ENCODE data around the gene PCYOX1L. TPM values are rescaled to one million over a fixed set of nuclear protein-coding genes. Genes with fewer than 3 reads are reported as not detected.

The PCYOX1L gene
- polyA plus RNA-seq, 3 donors: 9.8 to 31.8 (median 13.5) TPM

DNA sequence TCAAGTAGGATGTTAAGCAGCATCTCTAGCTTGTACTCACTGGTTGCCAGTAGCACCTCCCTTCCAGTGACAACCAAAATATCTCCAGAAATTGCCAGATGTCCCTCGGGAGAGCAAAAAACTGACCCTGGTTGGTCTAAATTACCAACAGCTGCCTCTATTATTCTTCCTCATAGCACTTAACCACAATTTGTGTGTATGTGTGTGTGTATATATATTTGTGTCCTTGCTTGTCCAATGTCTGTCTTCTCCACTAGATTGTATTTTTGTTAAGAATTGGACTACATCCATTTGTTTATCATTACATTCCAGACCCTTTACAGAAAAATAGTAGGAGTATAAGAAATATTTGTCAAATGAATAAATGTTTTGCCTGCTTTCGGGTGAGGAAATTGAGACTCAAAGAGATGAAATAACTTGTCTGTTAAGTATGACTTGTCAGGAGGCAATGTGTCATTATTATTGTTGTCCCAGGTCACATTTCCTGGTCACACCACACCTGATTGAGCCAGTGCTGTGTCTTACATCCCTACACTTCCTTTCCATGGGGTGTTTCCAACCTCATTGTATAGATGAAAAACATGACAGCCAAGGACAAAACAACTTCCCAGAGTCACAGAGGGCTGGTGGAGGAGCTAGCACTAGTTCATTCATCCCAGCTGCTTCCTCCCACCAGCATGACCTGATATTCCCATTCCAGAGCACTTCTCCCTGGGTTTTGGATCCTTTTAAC is 24.0 kb upstream of the PCYOX1L start:
- Histone ChIP-seq H3K9me3 (replicated peaks in 1 of 2; ENCODE audit: control insufficient read depth in 1 of 2, insufficient read depth in 1 of 2, low read length in 2 of 2) (no peaks in the 10 kb centered on the region), H3K4me1 (ENCODE audit: control insufficient read depth in 1 of 2, insufficient read depth in 2 of 2, low read length in 2 of 2) (no peaks in the 10 kb centered on the region), H3K9ac (ENCODE audit: insufficient read depth, low read length, poor library complexity, severe bottlenecking) (no peak overlapping the region), H3K36me3 (replicated peaks in 1 of 2; ENCODE audit: control insufficient read depth in 1 of 2, insufficient read depth in 2 of 2, low read length in 2 of 2) (no peaks in the 10 kb centered on the region), H3K27ac (ENCODE audit: low read depth in 1 of 2, low read length in 2 of 2) (no peak overlapping the region), H3K27me3 (ENCODE audit: control insufficient read depth in 2 of 2, insufficient read depth in 2 of 2, low read length in 2 of 2) (no peaks in the 10 kb centered on the region), H2AFZ (ENCODE audit: insufficient read depth, low read depth, low read length, poor library complexity, severe bottlenecking) (no peak overlapping the region), H4K20me1 (ENCODE audit: insufficient read depth, low read length) (no peaks in the 10 kb centered on the region), H3K4me3 (replicated peaks in 1 of 3; ENCODE audit: low read depth in 2 of 3, low read length in 3 of 3) (no peak overlapping the region), H3K79me2 (ENCODE audit: insufficient read depth, low read length) (no peaks in the 10 kb centered on the region), H3K4me2 (replicated peaks; ENCODE audit: extremely low read depth, low read length, poor library complexity, severe bottlenecking) (no peak overlapping the region)
- TF ChIP-seq, protein P1, sequence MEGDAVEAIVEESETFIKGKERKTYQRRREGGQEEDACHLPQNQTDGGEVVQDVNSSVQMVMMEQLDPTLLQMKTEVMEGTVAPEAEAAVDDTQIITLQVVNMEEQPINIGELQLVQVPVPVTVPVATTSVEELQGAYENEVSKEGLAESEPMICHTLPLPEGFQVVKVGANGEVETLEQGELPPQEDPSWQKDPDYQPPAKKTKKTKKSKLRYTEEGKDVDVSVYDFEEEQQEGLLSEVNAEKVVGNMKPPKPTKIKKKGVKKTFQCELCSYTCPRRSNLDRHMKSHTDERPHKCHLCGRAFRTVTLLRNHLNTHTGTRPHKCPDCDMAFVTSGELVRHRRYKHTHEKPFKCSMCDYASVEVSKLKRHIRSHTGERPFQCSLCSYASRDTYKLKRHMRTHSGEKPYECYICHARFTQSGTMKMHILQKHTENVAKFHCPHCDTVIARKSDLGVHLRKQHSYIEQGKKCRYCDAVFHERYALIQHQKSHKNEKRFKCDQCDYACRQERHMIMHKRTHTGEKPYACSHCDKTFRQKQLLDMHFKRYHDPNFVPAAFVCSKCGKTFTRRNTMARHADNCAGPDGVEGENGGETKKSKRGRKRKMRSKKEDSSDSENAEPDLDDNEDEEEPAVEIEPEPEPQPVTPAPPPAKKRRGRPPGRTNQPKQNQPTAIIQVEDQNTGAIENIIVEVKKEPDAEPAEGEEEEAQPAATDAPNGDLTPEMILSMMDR (IDR thresholded peaks at IDR 0.05): no peak
- H3K36me3 Mint-ChIP-seq: no peaks in the 10 kb centered on the region
- H3K4me3 Mint-ChIP-seq: no peak overlapping the region
- H3K27me3 Mint-ChIP-seq (ENCODE audit: low read depth in 3 of 3): peaks cover 0 to 4% (median 2%) of the 10 kb centered on the region in 3 donors
- H3K9me3 Mint-ChIP-seq: peaks cover 0 to 1% (median 0%) of the 10 kb centered on the region in 7 donors
- H3K4me1 Mint-ChIP-seq: no peaks in the 10 kb centered on the region
- WGBS (ENCODE audit: insufficient coverage): 60% methylated on average over 1 of the region's 2 CpGs
- DNase-seq: no peak
- no peak overlapping the region for H3K27ac Mint-ChIP-seq
- intact Hi-C loops (cut with micrococcal nuclease): no loop called here

DNA sequence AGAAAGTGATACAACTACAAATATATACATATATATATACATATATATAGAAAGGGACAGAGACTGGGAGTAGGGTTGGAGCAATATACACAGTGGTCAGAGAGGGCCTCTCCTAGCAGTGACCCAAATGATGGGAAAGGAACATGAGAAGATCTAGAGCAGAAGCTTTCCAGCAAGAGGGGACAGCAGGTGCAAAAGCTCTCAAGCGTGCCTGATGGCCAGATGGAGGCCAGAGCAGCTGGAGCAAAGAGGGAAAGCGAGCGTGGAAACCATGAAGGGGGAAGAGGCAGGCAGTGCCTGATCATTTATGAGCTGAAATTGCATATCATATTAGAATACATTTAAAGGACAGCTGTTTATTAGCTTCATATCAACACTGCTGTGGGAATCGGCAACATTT is 20.1 kb upstream of the PCYOX1L start:
- Mint-ChIP-seq H3K36me3 (no peaks in the 10 kb centered on the region), H3K4me1 (no peaks in the 10 kb centered on the region), H3K4me3 (no peak overlapping the region), H3K27ac (peak overlapping the region in 1 of 7 donors; percentile 26), H3K27me3 (ENCODE audit: low read depth in 3 of 3) (peaks cover 0 to 3% (median 2%) of the 10 kb centered on the region in 3 donors), H3K9me3 (no peaks in the 10 kb centered on the region)
- Histone ChIP-seq H3K9me3 (replicated peaks in 1 of 2; ENCODE audit: control insufficient read depth in 1 of 2, insufficient read depth in 1 of 2, low read length in 2 of 2) (no peaks in the 10 kb centered on the region), H2AFZ (ENCODE audit: insufficient read depth, low read depth, low read length, poor library complexity, severe bottlenecking) (no peak overlapping the region), H3K27ac (ENCODE audit: low read depth in 1 of 2, low read length in 2 of 2) (no peak overlapping the region), H3K27me3 (ENCODE audit: control insufficient read depth in 2 of 2, insufficient read depth in 2 of 2, low read length in 2 of 2) (no peaks in the 10 kb centered on the region), H4K20me1 (ENCODE audit: insufficient read depth, low read length) (no peaks in the 10 kb centered on the region), H3K4me3 (replicated peaks in 1 of 3; ENCODE audit: low read depth in 2 of 3, low read length in 3 of 3) (no peak overlapping the region), H3K36me3 (replicated peaks in 1 of 2; ENCODE audit: control insufficient read depth in 1 of 2, insufficient read depth in 2 of 2, low read length in 2 of 2) (no peaks in the 10 kb centered on the region), H3K79me2 (ENCODE audit: insufficient read depth, low read length) (no peaks in the 10 kb centered on the region), H3K4me1 (ENCODE audit: control insufficient read depth in 1 of 2, insufficient read depth in 2 of 2, low read length in 2 of 2) (no peaks in the 10 kb centered on the region), H3K9ac (ENCODE audit: insufficient read depth, low read length, poor library complexity, severe bottlenecking) (no peak overlapping the region), H3K4me2 (replicated peaks; ENCODE audit: extremely low read depth, low read length, poor library complexity, severe bottlenecking) (no peak overlapping the region)
- TF ChIP-seq, protein P1 (IDR thresholded peaks at IDR 0.05): no peak
- DNase-seq: no peak
- intact Hi-C loops (cut with micrococcal nuclease): no loop called here
- 100% methylated on average over 1 of the region's 4 CpGs for WGBS (ENCODE audit: insufficient coverage)

All from CD14-positive monocyte (primary cell).